OCI-LY1 (cell line): Measurements from ENCODE around the gene PRL.
A peak's percentile ranks its signal among the peaks of the same experiment; 100 is the strongest.

Experiments used
- H2AFZ ChIP-seq: fragments of 200-600 bp; sonication (generic), shearing (Covaris generic); 2 replicates; pipeline ENCODE4 v1.6.0; 2014; ENCODE audit warnings: antibody characterized with exemption, mild to moderate bottlenecking, low read length
- H3F3A ChIP-seq: fragments of 200-600 bp; sonication (generic), shearing (Covaris generic); 2 replicates; pipeline ENCODE4 v1.6.0; 2014; ENCODE audit warnings: mild to moderate bottlenecking, antibody characterized with exemption, low read length, moderate library complexity; ENCODE audit not compliant: insufficient read depth
- H3K27ac ChIP-seq: fragments of 200-600 bp; sonication (generic); 2 replicates; pipeline ENCODE4 v1.5.1; 2014; ENCODE audit warnings: low read length, mixed run types, mild to moderate bottlenecking, low read depth; ENCODE audit not compliant: poor library complexity, severe bottlenecking
- H3K27me3 ChIP-seq: fragments of 200-600 bp; sonication (generic); 2 replicates; pipeline ENCODE4 v1.6.0; 2014; ENCODE audit warnings: antibody characterized with exemption, mild to moderate bottlenecking, low read length, moderate library complexity; ENCODE audit not compliant: insufficient read depth
- H3K36me3 ChIP-seq: fragments of 200-600 bp; sonication (generic); 2 replicates; pipeline ENCODE4 v1.6.1; 2014; ENCODE audit warnings: mild to moderate bottlenecking, antibody characterized with exemption, low read length, moderate library complexity, mixed read lengths; ENCODE audit not compliant: insufficient read depth
- H3K4me1 ChIP-seq: fragments of 200-600 bp; sonication (generic); 2 replicates; pipeline ENCODE4 v1.5.1; 2014; ENCODE audit warnings: mild to moderate bottlenecking, low read length, moderate library complexity; ENCODE audit not compliant: insufficient read depth, severe bottlenecking
- H3K4me2 ChIP-seq: fragments of 200-600 bp; sonication (generic), shearing (Covaris generic); 2 replicates; pipeline ENCODE4 v1.6.1; 2014; ENCODE audit warnings: low read length
- H3K4me3 ChIP-seq: fragments of 200-600 bp; sonication (generic); 2 replicates; pipeline ENCODE4 v1.5.1; 2014; ENCODE audit warnings: low read length, low read depth, mild to moderate bottlenecking, mixed read lengths; ENCODE audit not compliant: poor library complexity, severe bottlenecking
- H3K79me2 ChIP-seq: fragments of 200-600 bp; shearing (Covaris generic); 2 replicates; pipeline ENCODE4 v1.6.1; 2016; ENCODE audit warnings: mixed run types, low read length, mixed read lengths; ENCODE audit not compliant: insufficient read depth
- H3K9ac ChIP-seq: fragments of 200-600 bp; sonication (generic), shearing (Covaris generic); 2 replicates; pipeline ENCODE4 v1.6.1; 2014; ENCODE audit warnings: mild to moderate bottlenecking, low read length, mixed read lengths
- H3K9me2 ChIP-seq: fragments of 200-600 bp; sonication (generic), shearing (Covaris generic); 2 replicates; pipeline ENCODE4 v1.6.1; 2014; ENCODE audit warnings: low read depth, mild to moderate bottlenecking, low read length, mixed read lengths
- H3K9me3 ChIP-seq: fragments of 200-600 bp; shearing (Covaris generic); 2 replicates; pipeline ENCODE4 v1.6.1; 2014; ENCODE audit warnings: low read length, mixed read lengths
- H4K20me1 ChIP-seq: fragments of 200-600 bp; sonication (generic), shearing (Covaris generic); 2 replicates; pipeline ENCODE4 v1.6.0; 2016; ENCODE audit warnings: mild to moderate bottlenecking, low read length; ENCODE audit not compliant: insufficient read depth
- CTCF ChIP-seq: fragments of 200-600 bp; sonication (generic), shearing (Covaris generic); IDR thresholded peaks from 2 replicates; pipeline ENCODE4 v1.5.1; 2017; ENCODE audit warnings: mild to moderate bottlenecking, antibody characterized with exemption, low read length, moderate library complexity, mixed read lengths
- EZH2 ChIP-seq: fragments of 200-600 bp; sonication (generic), shearing (Covaris generic); IDR thresholded peaks from 2 replicates; pipeline ENCODE4 v1.8.0; 2017; ENCODE audit warnings: borderline replicate concordance, mixed run types, mild to moderate bottlenecking, antibody characterized with exemption, low read length, moderate library complexity, mixed read lengths

PRL gene

GRCh38 chr6:22322103-22323030 is 25.5 kb upstream of the PRL start:
- no peak overlapping the region for H2AFZ ChIP-seq
- no peak for TF ChIP-seq EZH2
- no peak overlapping the region for H3K4me3 ChIP-seq
- H4K20me1 ChIP-seq = no peaks in the 10 kb centered on the region
- peaks cover 6% of the 10 kb centered on the region; the same call in 1 of the 2 replicates for H3F3A ChIP-seq
- peaks cover 51% of the 10 kb centered on the region for H3K4me1 ChIP-seq
- H3K36me3 ChIP-seq = no peaks in the 10 kb centered on the region
- peak overlapping the region; percentile 39 for H3K4me2 ChIP-seq
- H3K9me2 ChIP-seq = no peaks in the 10 kb centered on the region
- peak overlapping the region; percentile 96 for H3K27ac ChIP-seq
- no peaks in the 10 kb centered on the region for H3K27me3 ChIP-seq
- peak overlapping the region; percentile 51 for H3K9ac ChIP-seq
- H3K79me2 ChIP-seq = no peaks in the 10 kb centered on the region
- H3K9me3 ChIP-seq = no peaks in the 10 kb centered on the region

GRCh38 chr6:22320750-22321149 is 23.9 kb upstream of the PRL start:
- H3K9me2 ChIP-seq = no peaks in the 10 kb centered on the region
- H3K4me3 ChIP-seq = no peak overlapping the region
- peaks cover 51% of the 10 kb centered on the region for H3K4me1 ChIP-seq
- H3K36me3 ChIP-seq = no peaks in the 10 kb centered on the region
- no peaks in the 10 kb centered on the region for H3K27me3 ChIP-seq
- peak overlapping the region; percentile 51; the same call in 1 of the 2 replicates for H3K9ac ChIP-seq
- no peaks in the 10 kb centered on the region for H4K20me1 ChIP-seq
- H3K4me2 ChIP-seq = no peak overlapping the region
- no peak overlapping the region for H2AFZ ChIP-seq
- TF ChIP-seq EZH2 (no peak), CTCF (no peak)
- peak overlapping the region; percentile 96 for H3K27ac ChIP-seq
- no peaks in the 10 kb centered on the region for H3K79me2 ChIP-seq
- no peaks in the 10 kb centered on the region; the same call in 1 of the 2 replicates for H3K9me3 ChIP-seq
- H3F3A ChIP-seq = peaks cover 9% of the 10 kb centered on the region; the same call in 1 of the 2 replicates

GRCh38 chr6:22318404-22318803 is 21.6 kb upstream of the PRL start:
- Histone ChIP-seq H4K20me1 (no peaks in the 10 kb centered on the region), H3K9me3 (peaks cover 3% of the 10 kb centered on the region; the same call in 1 of the 2 replicates), H3K27me3 (no peaks in the 10 kb centered on the region), H3K4me2 (no peak overlapping the region), H3K27ac (no peak overlapping the region), H3K9ac (no peak overlapping the region), H2AFZ (no peak overlapping the region), H3K9me2 (no peaks in the 10 kb centered on the region), H3K4me3 (no peak overlapping the region), H3K79me2 (no peaks in the 10 kb centered on the region), H3K36me3 (no peaks in the 10 kb centered on the region), H3K4me1 (peaks cover 46% of the 10 kb centered on the region), H3F3A (peaks cover 9% of the 10 kb centered on the region; the same call in 1 of the 2 replicates)
- TF ChIP-seq CTCF = no peak
- no peak for TF ChIP-seq EZH2
